ENCODE data around the gene HEXB.

- TF ChIP-seq, protein P1, sequence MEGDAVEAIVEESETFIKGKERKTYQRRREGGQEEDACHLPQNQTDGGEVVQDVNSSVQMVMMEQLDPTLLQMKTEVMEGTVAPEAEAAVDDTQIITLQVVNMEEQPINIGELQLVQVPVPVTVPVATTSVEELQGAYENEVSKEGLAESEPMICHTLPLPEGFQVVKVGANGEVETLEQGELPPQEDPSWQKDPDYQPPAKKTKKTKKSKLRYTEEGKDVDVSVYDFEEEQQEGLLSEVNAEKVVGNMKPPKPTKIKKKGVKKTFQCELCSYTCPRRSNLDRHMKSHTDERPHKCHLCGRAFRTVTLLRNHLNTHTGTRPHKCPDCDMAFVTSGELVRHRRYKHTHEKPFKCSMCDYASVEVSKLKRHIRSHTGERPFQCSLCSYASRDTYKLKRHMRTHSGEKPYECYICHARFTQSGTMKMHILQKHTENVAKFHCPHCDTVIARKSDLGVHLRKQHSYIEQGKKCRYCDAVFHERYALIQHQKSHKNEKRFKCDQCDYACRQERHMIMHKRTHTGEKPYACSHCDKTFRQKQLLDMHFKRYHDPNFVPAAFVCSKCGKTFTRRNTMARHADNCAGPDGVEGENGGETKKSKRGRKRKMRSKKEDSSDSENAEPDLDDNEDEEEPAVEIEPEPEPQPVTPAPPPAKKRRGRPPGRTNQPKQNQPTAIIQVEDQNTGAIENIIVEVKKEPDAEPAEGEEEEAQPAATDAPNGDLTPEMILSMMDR (IDR thresholded peaks at IDR 0.05; ENCODE audit: low read length): no peak
- TF ChIP-seq EZH2 (IDR thresholded peaks at IDR 0.05; ENCODE audit: borderline replicate concordance, low read length): no peak
Observed at GRCh38 chr5:74638970-74639806, 45.8 kb upstream of the HEXB start.

Measured in OCI-LY1 (cell line).